Breast epithelium (tissue), 4 donors: ENCODE data around the gene NELL1. TPM values are rescaled to one million over a fixed set of nuclear protein-coding genes. Genes with fewer than 3 reads are reported as not detected.

Source experiments
- DNase-seq, 2 donors: peaks; one replicate each; pipeline ENCODE4 v3.0.0-alpha.2; 2019; ENCODE audit warnings: low spot score in 2 of 2
- H3K27ac ChIP-seq, 2 donors: fragments of 200-600 bp; sonication (generic) in 1 of 2; one replicate each; pipeline ENCODE4 v1.5.1; 2016 to 2019; ENCODE audit warnings: mild to moderate bottlenecking in 1 of 2
- H3K27me3 ChIP-seq, 2 donors: fragments of 200-600 bp; sonication (generic) in 1 of 2; one replicate each; pipeline versions ENCODE4 v1.5.1 to v1.6.0; 2017 to 2019; ENCODE audit warnings: control low read depth in 1 of 2, mild to moderate bottlenecking in 1 of 2
- H3K36me3 ChIP-seq: fragments of 200-600 bp; one replicate; pipeline ENCODE4 v1.5.1; 2019
- H3K4me1 ChIP-seq, 2 donors: fragments of 200-600 bp; sonication (generic); one replicate each; pipeline ENCODE4 v1.5.1; 2016 to 2019; ENCODE audit warnings: control low read depth in 1 of 2
- H3K4me3 ChIP-seq, 3 donors: fragments of 200-600 bp; sonication (generic); 1 replicate in 2 of 3; 2 replicates in 1 of 3; pipeline ENCODE4 v1.5.1; 2016 to 2019; ENCODE audit warnings: mild to moderate bottlenecking in 3 of 3, moderate library complexity in 2 of 3
- H3K9me3 ChIP-seq, 2 donors: fragments of 200-600 bp; sonication (generic) in 1 of 2; one replicate each; pipeline ENCODE4 v1.5.1; 2016 to 2019; ENCODE audit warnings: control low read depth in 1 of 2
- POLR2A ChIP-seq: fragments of 450-650 bp; IDR thresholded peaks from one replicate; pipeline ENCODE4 v1.6.1; 2016; ENCODE audit warnings: antibody characterized with exemption, mild to moderate bottlenecking, moderate library complexity
- POLR2AphosphoS5 ChIP-seq, 3 donors: sonication (generic); formaldehyde crosslinking; IDR thresholded peaks; one replicate each; pipeline ENCODE4 v1.6.1; 2017; ENCODE audit warnings: antibody characterized with exemption in 3 of 3
- intact Hi-C: fragments of 100-400 bp; cut with DNase I; formaldehyde crosslinking; loops from one replicate; pipeline ENCODE4 v1.15.1; 2023; ENCODE audit warnings: low total_unique reads
- total RNA-seq, 3 donors: library from RNA; depleted of rRNA; stranded (reverse); fragments of >200 nt; gene quantifications; one replicate each; pipeline ENCODE4 v1.1.0, GENCODE V29; 2016
- TF ChIP-seq, protein P1 (sequence below), 3 donors: fragments of 450-650 bp; IDR thresholded peaks; one replicate each; pipeline ENCODE4 v1.5.1; 2016 to 2017; ENCODE audit warnings: antibody characterized with exemption in 3 of 3, mild to moderate bottlenecking in 3 of 3, moderate library complexity in 3 of 3

The NELL1 gene
- total RNA-seq, 3 donors from 2014 or later, result 0.15 TPM; not detected in 2

- intact Hi-C loops, result no loop called here
- H3K27ac ChIP-seq, result no peak overlapping the region
- no peak for DNase-seq
- H3K4me3 ChIP-seq, result no peak overlapping the region
- H3K4me1 ChIP-seq, result no peaks in the 10 kb centered on the region
- no peaks in the 10 kb centered on the region for H3K36me3 ChIP-seq
- TF ChIP-seq, protein P1, sequence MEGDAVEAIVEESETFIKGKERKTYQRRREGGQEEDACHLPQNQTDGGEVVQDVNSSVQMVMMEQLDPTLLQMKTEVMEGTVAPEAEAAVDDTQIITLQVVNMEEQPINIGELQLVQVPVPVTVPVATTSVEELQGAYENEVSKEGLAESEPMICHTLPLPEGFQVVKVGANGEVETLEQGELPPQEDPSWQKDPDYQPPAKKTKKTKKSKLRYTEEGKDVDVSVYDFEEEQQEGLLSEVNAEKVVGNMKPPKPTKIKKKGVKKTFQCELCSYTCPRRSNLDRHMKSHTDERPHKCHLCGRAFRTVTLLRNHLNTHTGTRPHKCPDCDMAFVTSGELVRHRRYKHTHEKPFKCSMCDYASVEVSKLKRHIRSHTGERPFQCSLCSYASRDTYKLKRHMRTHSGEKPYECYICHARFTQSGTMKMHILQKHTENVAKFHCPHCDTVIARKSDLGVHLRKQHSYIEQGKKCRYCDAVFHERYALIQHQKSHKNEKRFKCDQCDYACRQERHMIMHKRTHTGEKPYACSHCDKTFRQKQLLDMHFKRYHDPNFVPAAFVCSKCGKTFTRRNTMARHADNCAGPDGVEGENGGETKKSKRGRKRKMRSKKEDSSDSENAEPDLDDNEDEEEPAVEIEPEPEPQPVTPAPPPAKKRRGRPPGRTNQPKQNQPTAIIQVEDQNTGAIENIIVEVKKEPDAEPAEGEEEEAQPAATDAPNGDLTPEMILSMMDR (IDR thresholded peaks at IDR 0.05), result no peak
- TF ChIP-seq POLR2A (no peak), POLR2AphosphoS5 (IDR thresholded peaks at IDR 0.05) (no peak)
- H3K9me3 ChIP-seq, result no peaks in the 10 kb centered on the region
- H3K27me3 ChIP-seq, result no peaks in the 10 kb centered on the region
Measured at GRCh38 chr11:21364866-21365624, 695.7 kb downstream of the NELL1 start.

DNA sequence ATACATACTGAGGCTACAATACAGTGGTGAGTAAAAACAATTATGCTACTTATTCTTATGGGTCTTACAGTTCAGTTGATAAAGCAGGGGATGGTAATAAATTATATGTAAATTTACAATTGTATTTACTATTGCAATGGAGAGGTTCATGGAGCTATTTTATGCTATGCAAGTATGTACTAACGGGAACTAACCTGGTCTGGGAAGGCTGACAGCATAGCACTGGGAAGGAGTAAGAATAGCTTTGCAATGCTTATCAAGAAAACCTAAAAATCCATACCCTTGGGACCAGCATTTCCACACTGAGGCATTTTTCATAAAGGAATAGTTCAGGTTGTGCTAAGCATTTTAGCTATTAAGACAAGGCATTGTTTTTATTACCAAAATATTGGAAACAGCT, 700.6 kb downstream of the NELL1 start:
- no peak overlapping the region for H3K27ac ChIP-seq
- intact Hi-C loops, result no loop called here
- no peak for TF ChIP-seq POLR2AphosphoS5 (IDR thresholded peaks at IDR 0.05)
- TF ChIP-seq POLR2A, result no peak
- TF ChIP-seq, protein P1 (IDR thresholded peaks at IDR 0.05), result no peak

GRCh38 chr11:21371044-21371443, 701.7 kb downstream of the NELL1 start:
- DNase-seq, result no peak
- Histone ChIP-seq H3K36me3 (no peaks in the 10 kb centered on the region), H3K4me3 (no peak overlapping the region), H3K9me3 (peaks cover 0 to 1% of the 10 kb centered on the region in 2 donors), H3K27ac (no peak overlapping the region), H3K27me3 (no peaks in the 10 kb centered on the region), H3K4me1 (no peaks in the 10 kb centered on the region)
- intact Hi-C loops, result no loop called here
- TF ChIP-seq POLR2A, result no peak

More for the DNA sequence above, 700.6 kb downstream of the NELL1 start:
- H3K36me3 ChIP-seq, result no peaks in the 10 kb centered on the region
- H3K27me3 ChIP-seq, result no peaks in the 10 kb centered on the region
- H3K9me3 ChIP-seq, result no peaks in the 10 kb centered on the region
- no peak for DNase-seq
- H3K4me1 ChIP-seq, result no peaks in the 10 kb centered on the region
- H3K4me3 ChIP-seq, result no peak overlapping the region

DNA sequence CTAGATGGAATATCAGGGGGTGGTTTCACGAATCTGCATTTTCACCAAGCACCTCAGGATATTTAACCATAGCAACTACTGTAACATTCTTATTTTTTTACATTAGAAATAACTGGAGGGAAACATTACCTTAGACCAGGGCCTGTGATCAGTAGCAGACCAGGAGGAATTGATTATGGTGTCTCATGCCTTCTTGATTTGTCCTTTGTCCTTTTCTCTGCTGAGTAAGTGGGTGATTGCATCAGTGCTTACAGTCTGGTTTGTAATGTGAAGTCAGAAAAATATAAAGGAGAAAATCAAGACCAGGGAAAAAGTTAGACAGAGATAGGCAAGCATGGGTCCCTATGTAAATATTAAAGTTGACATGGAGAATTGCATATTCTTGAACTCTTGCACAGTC, 703.3 kb downstream of the NELL1 start:
- Histone ChIP-seq H3K4me1 (no peaks in the 10 kb centered on the region), H3K9me3 (peaks cover 0 to 8% of the 10 kb centered on the region in 2 donors), H3K27me3 (no peaks in the 10 kb centered on the region), H3K36me3 (no peaks in the 10 kb centered on the region), H3K27ac (no peak overlapping the region), H3K4me3 (no peak overlapping the region)
- DNase-seq, result no peak
- TF ChIP-seq, protein P1 (IDR thresholded peaks at IDR 0.05), result no peak
- TF ChIP-seq POLR2AphosphoS5 (IDR thresholded peaks at IDR 0.05), result no peak
- no peak for TF ChIP-seq POLR2A
- intact Hi-C loops, result no loop called here

DNA sequence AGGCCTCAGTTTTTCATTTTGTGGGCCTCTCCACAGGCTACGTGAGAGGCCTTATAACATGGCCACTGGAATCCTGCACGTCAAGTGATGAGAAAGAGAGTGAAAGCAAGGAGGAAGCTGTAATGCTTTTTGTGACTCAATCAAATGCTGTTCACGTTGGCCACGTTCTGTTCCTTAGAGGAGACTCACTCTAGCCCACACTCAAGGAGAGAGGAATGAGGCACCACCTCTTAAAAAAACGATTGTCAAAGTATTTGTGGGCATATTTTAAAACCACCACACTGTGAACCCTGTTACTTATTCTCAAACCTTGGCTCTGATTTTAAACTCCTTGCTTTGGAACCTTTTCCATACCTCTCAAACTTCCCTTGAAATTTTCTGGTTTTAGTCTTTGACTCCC, 705.0 kb downstream of the NELL1 start:
- Histone ChIP-seq H3K36me3 (no peaks in the 10 kb centered on the region), H3K9me3 (peaks cover 0 to 8% of the 10 kb centered on the region in 2 donors), H3K4me1 (no peaks in the 10 kb centered on the region), H3K27ac (no peak overlapping the region), H3K27me3 (no peaks in the 10 kb centered on the region), H3K4me3 (no peak overlapping the region)
- TF ChIP-seq POLR2AphosphoS5 (IDR thresholded peaks at IDR 0.05) (no peak), POLR2A (no peak)
- TF ChIP-seq, protein P1 (IDR thresholded peaks at IDR 0.05), result no peak
- intact Hi-C loops, result no loop called here
- no peak for DNase-seq
